ENCODE results near the gene GPT2. TPM values are rescaled to one million over a fixed set of nuclear protein-coding genes. Genes with fewer than 3 reads are reported as not detected.

The GPT2 gene
- total and polyA plus RNA-seq, 2 donors (not counting 3 experiments of a cell fraction or from before 2014, with no cell fraction given): 10.8 to 17.9 TPM

DNA sequence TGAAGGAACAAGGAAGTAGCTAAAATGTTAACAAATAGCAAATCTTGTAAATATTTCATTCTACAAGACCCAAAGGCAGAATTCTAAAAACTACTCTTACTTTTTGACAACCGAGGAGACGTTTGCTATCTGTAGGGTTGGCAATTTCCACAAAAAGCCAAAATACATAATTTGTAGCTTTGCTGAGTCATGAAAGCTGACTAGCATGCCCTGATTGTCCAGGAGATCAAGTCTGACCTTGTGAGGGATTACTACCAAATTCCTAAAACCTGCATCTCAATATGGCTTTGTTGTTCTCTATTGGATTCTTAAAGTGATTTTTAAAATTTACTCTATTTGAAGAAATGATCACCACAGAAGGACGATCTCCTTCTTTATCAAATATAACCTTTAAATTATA is 78.5 kb downstream of the GPT2 start:
- Histone ChIP-seq H4K20me1 (replicated peaks; ENCODE audit: control insufficient read depth, extremely low read depth, insufficient read depth, low read length) (no peaks in the 10 kb centered on the region), H3K9ac (replicated peaks; ENCODE audit: extremely low read depth, insufficient read depth, low read length) (no peak overlapping the region), H3K27me3 (ENCODE audit: control insufficient read depth in 2 of 2, insufficient read depth in 2 of 2, low read length in 2 of 2) (no peaks in the 10 kb centered on the region), H3K4me3 (replicated peaks in 1 of 3; ENCODE audit: insufficient read depth in 1 of 3, low read depth in 1 of 3, low read length in 3 of 3) (no peak overlapping the region), H3K4me1 (ENCODE audit: control insufficient read depth, extremely low read depth, insufficient read depth, low read length) (no peaks in the 10 kb centered on the region), H2AFZ (ENCODE audit: low read depth, low read length) (no peak overlapping the region), H3K9me1 (replicated peaks; ENCODE audit: control insufficient read depth, extremely low read depth, insufficient read depth, low read length) (no peaks in the 10 kb centered on the region), H3K4me2 (ENCODE audit: insufficient read depth, low read length) (no peak overlapping the region), H3K27ac (ENCODE audit: insufficient read depth, low read depth, low read length) (no peak overlapping the region), H3K79me2 (ENCODE audit: control insufficient read depth, insufficient read depth, low read length) (peaks cover 25% of the 10 kb centered on the region), H3K36me3 (ENCODE audit: control insufficient read depth in 2 of 2, extremely low read depth in 1 of 2, insufficient read depth in 2 of 2, low read length in 2 of 2) (peaks cover 32 to 42% of the 10 kb centered on the region in 2 experiments), H3K9me3 (replicated peaks; ENCODE audit: control insufficient read depth, insufficient read depth, low read length) (no peaks in the 10 kb centered on the region)
- dilution Hi-C loops (cut with MboI; ENCODE audit: extremely low pct_ligation_motif_present, low sequenced_read_pairs): no loop called here
- DNase-seq (ENCODE audit: low read depth, low spot score): no peak
- ChIA-PET CTCF (interaction anchor here (1.3 to 2.2 kb wide), 2 partner anchors 15 to 1202 kb away, joined by 5 to 7 read pairs; no protein-coding TSS in a partner anchor), POLR2A (no interaction called here)
- intact Hi-C loops (cut with micrococcal nuclease): no loop called here
- TF ChIP-seq POLR2A (IDR thresholded peaks at IDR 0.05; ENCODE audit: low read depth, low read length) (no peak), JUN (IDR thresholded peaks at IDR 0.05; ENCODE audit: borderline replicate concordance, insufficient read depth, insufficient read length, low read depth) (no peak), EZH2 (IDR thresholded peaks at IDR 0.05; ENCODE audit: borderline replicate concordance, low read depth, low read length, severe bottlenecking) (no peak), MAX (IDR thresholded peaks at IDR 0.05; ENCODE audit: insufficient read depth, insufficient read length) (no peak), POLR2AphosphoS5 (IDR thresholded peaks at IDR 0.05; ENCODE audit: insufficient read depth, low read depth, low read length) (no peak), GATA2 (IDR thresholded peaks at IDR 0.05; ENCODE audit: insufficient read depth, insufficient read length, low read depth, low read length) (no peak), FOS (IDR thresholded peaks at IDR 0.05; ENCODE audit: borderline replicate concordance, insufficient read depth, low read length) (no peak), MYC (IDR thresholded peaks at IDR 0.05; ENCODE audit: low read depth, low read length) (no peak)
- TF ChIP-seq, protein P1, sequence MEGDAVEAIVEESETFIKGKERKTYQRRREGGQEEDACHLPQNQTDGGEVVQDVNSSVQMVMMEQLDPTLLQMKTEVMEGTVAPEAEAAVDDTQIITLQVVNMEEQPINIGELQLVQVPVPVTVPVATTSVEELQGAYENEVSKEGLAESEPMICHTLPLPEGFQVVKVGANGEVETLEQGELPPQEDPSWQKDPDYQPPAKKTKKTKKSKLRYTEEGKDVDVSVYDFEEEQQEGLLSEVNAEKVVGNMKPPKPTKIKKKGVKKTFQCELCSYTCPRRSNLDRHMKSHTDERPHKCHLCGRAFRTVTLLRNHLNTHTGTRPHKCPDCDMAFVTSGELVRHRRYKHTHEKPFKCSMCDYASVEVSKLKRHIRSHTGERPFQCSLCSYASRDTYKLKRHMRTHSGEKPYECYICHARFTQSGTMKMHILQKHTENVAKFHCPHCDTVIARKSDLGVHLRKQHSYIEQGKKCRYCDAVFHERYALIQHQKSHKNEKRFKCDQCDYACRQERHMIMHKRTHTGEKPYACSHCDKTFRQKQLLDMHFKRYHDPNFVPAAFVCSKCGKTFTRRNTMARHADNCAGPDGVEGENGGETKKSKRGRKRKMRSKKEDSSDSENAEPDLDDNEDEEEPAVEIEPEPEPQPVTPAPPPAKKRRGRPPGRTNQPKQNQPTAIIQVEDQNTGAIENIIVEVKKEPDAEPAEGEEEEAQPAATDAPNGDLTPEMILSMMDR (IDR thresholded peaks at IDR 0.05; ENCODE audit: extremely low read depth in 1 of 2, insufficient read depth in 1 of 2, low read depth in 1 of 2, low read length in 2 of 2): no peak
- no TSS peak for BruUV-seq (replicated peaks)
- FAIRE-seq: peak; percentile 47

Measured in endothelial cell of umbilical vein (primary cell).